DMS114 treated with DMSO at 0.1 percent for 48 hours (cell line): ENCODE data around the gene OR10AD1.
"Not testable (repeated sequence)": the region's sequence is repeated elsewhere in the genome, so short reads cannot be mapped to it uniquely, and the experiment has no call there.

Experiments used
- DNase-seq: peaks from one replicate; lab custom pipeline; 2025; ENCODE audit not compliant: unreplicated experiment; lab: John Stamatoyannopoulos, UW

Gene OR10AD1

GRCh38 chr12:48163150-48163747 is 39.8 kb downstream of the OR10AD1 start:
- no peak for DNase-seq

GRCh38 chr12:48160807-48161206 is 42.3 kb downstream of the OR10AD1 start:
- DNase-seq = no peak

- DNase-seq = no peak
These were observed 43.0 kb downstream of the OR10AD1 start for GRCh38 chr12:48160046-48160445.

GRCh38 chr12:48157889-48158370 is 45.2 kb downstream of the OR10AD1 start:
- no peak for DNase-seq

GRCh38 chr12:48157018-48157888 is 45.8 kb downstream of the OR10AD1 start, which contains the start of gene ASB8:
Gene ASB8 (minus strand): TSS chr12:48157515. CDS start chr12:48153496, 4,019 bp downstream.
- peak; percentile 99 for DNase-seq

- no peak for DNase-seq
These were observed 46.5 kb downstream of the OR10AD1 start for GRCh38 chr12:48156652-48157017.

GRCh38 chr12:48155786-48156185 is 47.3 kb downstream of the OR10AD1 start:
- not testable (repeated sequence) for DNase-seq
